Stimulated activated CD8-positive, alpha-beta memory T cell treated with anti-CD3 and anti-CD28 coated beads, Interleukin-4, amount 100 ng/mL, for 48 hours (primary cell): ENCODE results near the gene ERC2.
"Not testable (repeated sequence)": the region's sequence is repeated elsewhere in the genome, so short reads cannot be mapped to it uniquely, and the experiment has no call there.

Experiments used
- DNase-seq: peaks from one replicate; pipeline ENCODE4 v3.0.0-alpha.2; 2020

The ERC2 gene

GRCh38 chr3:55860049-55860721 lies 608.1 kb downstream of the ERC2 start:
- no peak for DNase-seq

- DNase-seq: no peak
Measured at GRCh38 chr3:55859305-55859704, 609.0 kb downstream of the ERC2 start.

DNA sequence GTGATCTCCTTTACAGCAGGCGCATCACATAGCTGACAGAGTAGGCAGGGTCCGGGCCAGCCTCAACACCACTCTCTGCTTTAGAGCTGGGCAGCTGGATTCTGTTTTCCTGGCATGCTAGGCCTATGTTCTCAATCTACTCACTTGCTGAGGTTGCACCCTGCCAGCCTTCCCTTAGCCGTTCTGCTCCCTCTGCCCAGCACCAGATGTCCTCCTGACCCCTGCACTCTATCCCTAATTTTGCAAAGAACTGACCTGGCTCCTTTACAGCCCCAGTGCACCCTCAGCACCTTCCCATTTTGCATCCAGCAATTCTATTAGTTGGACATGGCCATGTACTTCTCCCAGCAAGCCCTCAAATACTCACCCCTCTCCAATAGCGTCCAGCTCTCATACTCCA lies 609.5 kb downstream of the ERC2 start:
- DNase-seq: no peak

GRCh38 chr3:55858302-55858701 lies 610.0 kb downstream of the ERC2 start:
- DNase-seq: no peak

GRCh38 chr3:55857633-55858032 lies 610.6 kb downstream of the ERC2 start:
- no peak for DNase-seq

DNA sequence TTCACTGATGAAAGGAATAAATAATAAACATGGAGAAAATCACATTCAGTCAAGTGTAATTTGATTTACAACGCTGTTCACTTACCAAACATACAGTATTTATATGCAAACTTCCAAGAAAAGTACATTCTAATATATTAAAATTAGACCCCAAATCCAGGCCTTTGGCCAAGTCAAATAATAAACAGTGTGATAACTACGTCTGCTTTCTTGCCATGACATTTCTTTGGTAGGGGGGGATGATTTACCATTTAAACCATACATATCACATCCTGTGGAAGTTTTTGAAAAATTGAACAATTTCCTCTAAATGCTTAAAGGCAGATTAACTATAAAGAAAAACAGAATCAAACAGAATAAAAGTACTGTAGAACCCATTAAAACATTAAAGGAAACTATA lies 613.0 kb downstream of the ERC2 start:
- DNase-seq: no peak

- DNase-seq: no peak
Measured at GRCh38 chr3:55854494-55854893, 613.8 kb downstream of the ERC2 start.

- no peak for DNase-seq
Measured at GRCh38 chr3:55852326-55852725, 615.9 kb downstream of the ERC2 start.

DNA sequence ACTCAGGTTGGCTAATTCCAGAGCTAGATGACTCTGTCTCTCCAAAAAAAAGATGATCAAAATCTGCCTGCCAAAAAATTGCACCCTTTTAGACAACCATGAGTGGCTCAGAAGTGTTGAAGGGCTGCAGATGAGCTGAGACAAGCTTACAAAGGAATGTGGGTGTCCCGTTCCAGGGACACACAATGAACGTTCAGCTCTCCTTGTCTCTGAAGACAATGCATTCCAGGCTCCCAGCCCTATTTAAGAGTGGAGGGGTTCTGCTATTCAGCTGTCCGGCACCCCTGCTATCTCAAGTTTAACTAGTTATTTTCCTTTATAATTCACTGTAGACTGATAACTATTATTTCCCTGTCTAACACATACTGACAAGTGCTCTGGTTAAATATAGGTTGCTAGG lies 626.1 kb downstream of the ERC2 start:
- no peak for DNase-seq

- not testable (repeated sequence) for DNase-seq
Measured at GRCh38 chr3:55831876-55832275, 636.4 kb downstream of the ERC2 start.

DNA sequence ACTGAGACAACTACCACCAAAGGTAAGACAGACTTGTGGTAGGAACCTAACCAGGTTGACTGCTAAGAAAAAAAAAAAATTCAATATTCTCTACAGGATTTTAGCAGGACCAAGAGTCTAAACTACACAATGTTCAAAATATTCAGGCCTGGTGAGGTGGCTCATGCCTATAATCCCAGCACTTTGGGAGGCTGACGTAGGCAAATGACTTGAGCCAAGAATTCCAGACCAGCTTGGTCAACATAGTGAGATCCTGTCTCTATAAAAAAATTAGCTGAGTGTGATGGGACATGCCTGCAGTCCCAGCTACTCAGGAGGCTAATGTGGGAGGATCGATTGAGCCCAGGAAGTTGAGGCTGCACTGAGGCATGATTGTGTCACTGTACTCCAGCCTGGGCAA lies 639.6 kb downstream of the ERC2 start:
- DNase-seq: no peak

GRCh38 chr3:55827786-55828185 lies 640.5 kb downstream of the ERC2 start:
- DNase-seq: no peak

GRCh38 chr3:55826731-55827496 lies 641.4 kb downstream of the ERC2 start:
- DNase-seq: no peak

GRCh38 chr3:55826097-55826496 lies 642.2 kb downstream of the ERC2 start:
- DNase-seq: no peak

DNA sequence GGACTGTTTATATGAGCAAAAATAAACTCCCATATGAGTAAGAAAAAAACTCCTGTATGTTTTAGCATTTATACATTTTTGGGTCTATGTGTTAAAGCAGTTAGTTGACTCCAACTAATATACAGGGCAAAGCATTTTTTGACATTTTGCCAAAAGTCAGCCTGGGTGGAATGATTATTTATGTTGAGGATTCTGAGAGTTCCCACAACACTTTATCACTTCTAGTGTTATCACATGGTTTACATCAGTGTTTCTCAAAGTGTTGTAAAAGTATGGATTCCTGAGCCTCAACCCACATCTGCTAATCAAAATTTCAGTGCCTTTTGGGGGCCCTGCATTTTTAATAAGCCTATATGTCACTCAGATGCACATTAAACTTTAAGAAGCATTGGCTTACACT lies 643.9 kb downstream of the ERC2 start:
- no peak for DNase-seq

GRCh38 chr3:55823829-55824228 lies 644.4 kb downstream of the ERC2 start:
- DNase-seq: no peak

DNA sequence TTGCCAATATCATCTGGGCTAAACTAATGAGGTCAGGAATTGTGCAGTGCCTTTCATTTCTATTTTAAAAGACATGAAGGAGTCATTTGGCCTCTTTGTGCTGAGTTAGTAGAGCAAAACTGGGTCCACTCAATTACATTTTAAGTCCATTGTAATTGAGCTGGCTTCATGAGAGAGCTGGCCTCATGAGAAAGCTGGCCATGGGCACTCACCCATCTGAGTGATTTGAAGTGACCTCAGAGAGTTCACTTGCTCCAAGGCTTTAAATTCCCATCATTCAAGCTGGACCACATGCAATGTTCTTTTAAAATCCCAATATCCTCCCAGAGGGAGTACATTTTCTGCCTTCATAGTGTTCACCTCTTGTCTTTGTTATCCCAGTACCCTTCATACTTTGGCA lies 645.3 kb downstream of the ERC2 start:
- DNase-seq: no peak

DNA sequence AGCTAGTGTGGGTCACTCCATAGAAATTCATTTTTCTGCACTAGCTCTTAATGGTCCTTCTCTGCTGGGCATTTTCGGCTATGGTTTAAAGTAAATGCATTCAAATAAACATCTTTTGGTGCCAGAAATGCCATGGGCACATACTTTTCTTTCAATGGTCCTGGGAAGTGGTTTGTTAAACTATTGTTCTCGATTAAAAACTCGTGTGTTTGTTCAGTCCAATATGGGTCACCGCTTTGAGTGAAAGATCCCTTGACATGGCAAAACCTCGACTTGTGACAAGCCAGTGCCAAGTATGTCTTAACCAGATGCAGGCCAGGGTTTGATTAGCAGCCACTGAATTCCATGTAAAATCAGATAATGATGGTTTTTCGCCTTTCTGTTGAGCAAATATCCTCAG lies 649.3 kb downstream of the ERC2 start:
- DNase-seq: no peak

DNA sequence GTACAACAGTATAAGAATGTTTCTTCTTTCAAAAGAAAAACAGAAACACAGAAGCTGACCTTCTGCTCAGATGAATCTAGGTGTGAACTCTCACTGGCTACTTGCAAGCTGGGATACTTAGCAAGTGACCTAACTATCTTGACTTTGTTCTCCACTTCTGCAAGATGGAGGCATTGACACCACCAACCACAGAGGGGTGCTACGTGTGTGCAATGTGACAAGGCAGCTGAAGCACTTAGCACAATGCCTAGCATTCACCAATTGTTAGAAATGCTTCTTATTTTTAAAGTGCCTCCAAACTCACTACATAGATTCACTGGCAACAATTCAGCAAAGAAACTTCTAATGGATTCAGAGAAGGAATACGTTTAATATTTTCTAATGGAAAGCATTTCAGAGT lies 649.8 kb downstream of the ERC2 start:
- no peak for DNase-seq

- DNase-seq: no peak
Measured at GRCh38 chr3:55816794-55817576, 651.3 kb downstream of the ERC2 start.

DNA sequence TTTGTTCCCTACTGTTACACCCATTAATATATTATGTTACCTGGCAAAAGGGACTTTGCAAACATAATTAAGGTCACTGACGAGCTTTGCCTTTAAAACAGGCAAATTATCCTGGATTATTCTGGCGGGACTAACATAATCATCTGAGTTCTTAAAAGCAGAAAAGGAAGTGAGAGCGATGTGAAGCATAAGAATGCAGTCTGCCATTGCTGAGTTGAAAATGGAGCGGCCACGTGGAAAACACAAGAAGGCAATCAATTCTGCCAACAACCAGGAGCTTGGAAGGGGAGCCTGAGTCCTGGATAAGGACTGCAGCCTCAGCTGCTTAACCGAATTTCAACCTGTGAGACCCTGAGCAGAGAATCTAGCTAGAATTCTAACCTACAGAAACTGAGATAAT lies 653.0 kb downstream of the ERC2 start:
- no peak for DNase-seq

DNA sequence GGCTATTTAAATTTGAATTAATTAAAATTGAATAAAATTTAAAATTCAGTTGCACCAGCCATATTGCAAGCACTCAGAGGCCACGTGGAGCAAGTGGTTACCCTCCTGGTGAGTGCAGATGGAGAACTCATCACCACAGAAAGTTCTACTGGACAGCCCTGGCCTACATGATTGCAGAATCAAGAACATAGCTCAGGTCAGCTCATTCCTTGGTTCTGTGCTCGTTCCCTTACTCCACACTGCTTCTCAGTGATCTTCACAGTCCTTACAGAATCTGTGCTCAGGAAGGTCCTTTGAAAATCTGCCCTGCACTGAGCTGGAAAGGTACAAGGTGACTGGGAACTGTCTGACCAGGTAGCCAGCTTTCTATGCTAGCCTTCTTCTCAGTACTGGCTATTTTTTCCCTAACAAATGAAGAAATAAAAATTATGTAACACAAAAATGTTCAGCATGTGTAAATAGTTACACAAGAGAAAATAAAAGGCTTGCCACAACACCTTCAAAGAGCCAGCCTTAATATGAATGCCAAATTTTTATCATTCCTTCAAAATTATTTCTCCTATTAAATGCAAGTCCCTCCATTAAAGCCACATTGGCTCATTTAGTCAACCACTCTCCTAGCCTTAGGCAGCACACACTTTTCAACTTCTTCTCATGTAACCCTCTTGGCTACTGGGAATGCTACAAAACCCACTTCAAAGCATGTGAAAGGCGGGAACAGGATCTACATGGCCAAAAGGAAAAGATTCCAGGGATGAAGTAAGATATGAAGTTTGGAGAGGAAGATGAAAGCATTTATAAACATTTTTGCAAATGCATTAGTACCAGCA lies 654.8 kb downstream of the ERC2 start:
- no peak for DNase-seq

DNA sequence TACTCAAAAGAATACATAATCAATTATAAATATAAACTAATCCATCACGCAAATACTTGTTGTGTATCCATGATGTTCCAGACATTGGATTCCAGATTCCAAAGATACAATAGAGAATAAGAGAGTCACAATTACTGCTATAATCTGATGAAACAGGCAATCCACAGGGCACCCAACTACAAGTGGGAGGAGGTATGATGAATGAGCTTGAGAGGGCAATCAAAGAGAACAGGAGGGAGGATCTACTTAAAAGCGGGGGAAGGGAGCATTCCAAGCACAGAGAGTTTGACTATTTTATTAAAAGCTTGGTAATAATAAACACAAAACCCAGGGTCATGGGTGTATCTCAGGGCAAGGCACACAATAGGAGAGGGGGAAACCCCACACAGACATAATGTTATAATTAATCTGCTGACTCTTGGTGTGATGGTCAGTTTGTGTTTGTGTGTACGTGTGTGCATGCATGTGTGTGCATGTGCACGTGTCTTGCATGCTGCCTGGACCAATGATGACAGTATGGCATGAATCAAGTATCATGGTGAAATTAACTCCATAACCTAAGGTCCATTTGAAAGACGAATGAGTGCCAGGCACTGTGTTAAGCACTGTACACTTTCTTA lies 655.8 kb downstream of the ERC2 start:
- DNase-seq: no peak
